ENCODE results near the gene ZFP62. TPM values are rescaled to one million over a fixed set of nuclear protein-coding genes. Genes with fewer than 3 reads are reported as not detected.

Gene ZFP62
- total RNA-seq, 2 donors from 2014 or later: 10.6 to 13.1 TPM

DNA sequence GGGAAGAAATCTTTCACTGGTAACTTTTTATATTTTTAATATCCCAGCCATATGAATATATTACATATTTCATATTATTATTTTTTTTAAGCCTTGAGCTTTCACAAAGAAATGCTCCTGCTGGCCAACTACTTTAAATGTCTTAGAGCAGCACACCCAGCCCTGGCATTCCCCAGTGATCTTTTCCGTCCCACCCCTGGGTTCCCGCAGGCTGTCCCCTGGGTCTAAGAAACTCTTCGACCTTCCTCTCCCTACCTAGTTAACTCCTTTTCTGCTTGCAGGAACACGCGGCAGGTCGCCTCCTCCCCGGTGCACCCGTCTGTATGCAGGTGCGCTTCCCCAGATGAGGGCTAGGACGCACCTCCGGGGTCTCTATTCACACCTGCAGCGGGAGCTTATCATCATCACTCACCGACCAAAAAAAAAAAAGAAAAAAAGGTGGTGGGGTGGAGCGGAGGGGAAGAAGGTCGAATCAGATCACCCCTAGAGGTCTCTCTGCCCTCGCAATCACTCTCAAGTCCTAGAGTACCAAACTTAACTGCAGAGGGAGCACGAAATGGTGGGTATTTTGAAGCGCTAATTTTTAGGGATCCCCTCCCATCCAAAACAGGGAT, 696 bp downstream of the ZFP62 start:
- Histone ChIP-seq H3K4me1 (peaks cover 0 to 11% of the 10 kb centered on the region in 2 donors), H3K27ac (peak overlapping the region; percentile 86 to 88), H3K27me3 (no peaks in the 10 kb centered on the region), H3K36me3 (no peaks in the 10 kb centered on the region), H3K9me3 (no peaks in the 10 kb centered on the region), H3K4me3 (peak overlapping the region; percentile 84 to 91)
- no peak for DNase-seq (ENCODE audit: low spot score)
- TF ChIP-seq, protein P1, sequence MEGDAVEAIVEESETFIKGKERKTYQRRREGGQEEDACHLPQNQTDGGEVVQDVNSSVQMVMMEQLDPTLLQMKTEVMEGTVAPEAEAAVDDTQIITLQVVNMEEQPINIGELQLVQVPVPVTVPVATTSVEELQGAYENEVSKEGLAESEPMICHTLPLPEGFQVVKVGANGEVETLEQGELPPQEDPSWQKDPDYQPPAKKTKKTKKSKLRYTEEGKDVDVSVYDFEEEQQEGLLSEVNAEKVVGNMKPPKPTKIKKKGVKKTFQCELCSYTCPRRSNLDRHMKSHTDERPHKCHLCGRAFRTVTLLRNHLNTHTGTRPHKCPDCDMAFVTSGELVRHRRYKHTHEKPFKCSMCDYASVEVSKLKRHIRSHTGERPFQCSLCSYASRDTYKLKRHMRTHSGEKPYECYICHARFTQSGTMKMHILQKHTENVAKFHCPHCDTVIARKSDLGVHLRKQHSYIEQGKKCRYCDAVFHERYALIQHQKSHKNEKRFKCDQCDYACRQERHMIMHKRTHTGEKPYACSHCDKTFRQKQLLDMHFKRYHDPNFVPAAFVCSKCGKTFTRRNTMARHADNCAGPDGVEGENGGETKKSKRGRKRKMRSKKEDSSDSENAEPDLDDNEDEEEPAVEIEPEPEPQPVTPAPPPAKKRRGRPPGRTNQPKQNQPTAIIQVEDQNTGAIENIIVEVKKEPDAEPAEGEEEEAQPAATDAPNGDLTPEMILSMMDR (IDR thresholded peaks at IDR 0.05): peak; percentile 14 to 27

DNA sequence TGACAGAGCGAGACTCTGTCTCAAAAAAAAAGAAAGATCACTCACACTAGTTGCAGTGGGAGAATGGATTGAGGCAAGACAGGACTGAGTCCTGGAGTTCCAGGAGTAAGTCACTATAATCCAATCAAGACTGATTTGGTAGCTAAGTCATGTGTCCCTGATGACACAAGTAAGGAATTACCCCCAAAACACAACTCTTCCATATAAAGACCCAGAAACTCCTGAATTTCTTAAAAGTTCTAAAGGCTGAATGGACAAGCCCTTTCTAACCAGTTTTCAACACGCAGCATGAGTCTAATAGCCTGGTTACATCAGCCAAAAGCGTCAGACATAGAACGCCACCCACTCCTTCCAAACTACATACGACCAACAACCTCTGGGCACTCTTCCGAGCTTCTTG, 2.5 kb downstream of the ZFP62 start:
- no peak for DNase-seq (ENCODE audit: low spot score)
- no peaks in the 10 kb centered on the region for H3K36me3 ChIP-seq
- H3K4me3 ChIP-seq: no peak overlapping the region
- H3K27ac ChIP-seq: no peak overlapping the region
- no peaks in the 10 kb centered on the region for H3K9me3 ChIP-seq
- peaks cover 0 to 11% of the 10 kb centered on the region in 2 donors for H3K4me1 ChIP-seq
- TF ChIP-seq, protein P1 (IDR thresholded peaks at IDR 0.05): no peak
- H3K27me3 ChIP-seq: no peaks in the 10 kb centered on the region

DNA sequence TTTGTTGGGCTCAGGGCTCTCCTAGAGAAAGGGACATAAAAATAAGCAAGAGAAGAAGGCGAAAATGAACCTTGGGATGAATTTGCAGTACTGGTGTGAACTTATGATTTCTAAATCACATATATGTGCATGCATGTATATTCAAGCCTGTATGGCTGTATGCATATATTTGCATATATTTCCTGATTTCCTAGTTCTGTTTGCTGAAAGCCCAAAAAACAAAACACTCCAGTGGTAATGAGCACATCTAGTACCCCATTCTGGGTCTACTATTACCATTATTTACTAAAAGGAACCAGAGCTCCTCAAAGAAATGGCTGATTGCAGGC, 7.3 kb downstream of the ZFP62 start:
- H3K27ac ChIP-seq: no peak overlapping the region

DNA sequence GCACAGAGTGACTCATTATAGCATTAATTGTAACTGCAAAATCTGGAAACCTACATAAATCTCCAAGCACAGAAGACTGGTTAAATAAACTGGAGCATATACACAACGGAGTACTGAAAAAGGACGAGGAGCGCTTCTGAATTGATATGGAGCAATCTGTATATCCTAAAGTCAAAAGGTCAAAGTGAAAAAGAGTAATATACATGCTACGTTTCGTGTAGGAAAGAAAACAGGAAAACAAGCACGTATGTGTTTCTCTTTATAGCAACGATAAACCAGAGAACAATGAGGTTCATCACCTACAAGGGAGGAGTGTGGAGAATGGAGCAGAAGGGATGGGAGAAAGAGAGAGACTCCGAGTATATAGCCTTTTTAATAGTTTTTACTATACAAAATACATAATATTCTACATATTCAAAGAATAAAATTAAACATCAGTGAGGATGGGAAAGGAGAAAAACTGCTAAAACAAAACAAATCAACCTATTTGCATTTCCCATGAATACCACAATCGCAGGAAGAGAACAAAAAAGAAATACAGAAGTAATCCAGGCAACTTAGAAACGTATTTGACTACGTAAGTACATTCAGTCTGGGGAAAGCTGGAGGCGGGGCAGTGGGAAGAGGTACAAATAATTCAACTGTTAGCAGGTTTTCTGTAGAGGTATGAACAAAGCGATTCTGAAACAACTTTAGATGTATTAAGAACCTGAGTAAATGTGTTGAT, 7.8 kb downstream of the ZFP62 start:
- Histone ChIP-seq H3K4me1 (no peaks in the 10 kb centered on the region), H3K27me3 (no peaks in the 10 kb centered on the region), H3K4me3 (no peak overlapping the region), H3K27ac (no peak overlapping the region), H3K9me3 (no peaks in the 10 kb centered on the region), H3K36me3 (peaks cover 36% of the 10 kb centered on the region)
- DNase-seq (ENCODE audit: low spot score): no peak
- TF ChIP-seq, protein P1 (IDR thresholded peaks at IDR 0.05): no peak

More for the DNA sequence above, 7.3 kb downstream of the ZFP62 start:
- Histone ChIP-seq H3K4me1 (no peaks in the 10 kb centered on the region), H3K4me3 (no peak overlapping the region), H3K36me3 (peaks cover 31% of the 10 kb centered on the region), H3K9me3 (no peaks in the 10 kb centered on the region), H3K27me3 (no peaks in the 10 kb centered on the region)
- TF ChIP-seq, protein P1 (IDR thresholded peaks at IDR 0.05): no peak
- DNase-seq (ENCODE audit: low spot score): no peak

DNA sequence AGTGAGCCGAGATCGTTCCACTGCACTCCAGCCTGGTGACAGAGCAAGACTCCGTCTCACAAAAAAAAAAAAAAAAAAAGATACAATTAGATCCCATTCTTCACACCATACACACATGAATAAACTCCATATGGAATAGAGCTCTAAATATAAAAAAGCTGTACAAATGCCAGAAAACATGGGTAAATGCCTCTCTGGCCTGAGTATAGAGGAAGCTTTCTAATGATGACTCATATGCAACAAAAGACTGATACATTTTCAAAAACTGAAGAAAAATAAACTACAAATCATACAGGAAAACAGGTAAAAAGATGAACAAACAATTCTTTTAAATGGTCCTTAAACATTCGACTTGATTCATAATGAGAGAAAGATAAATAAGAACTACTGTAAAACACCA, 8.6 kb downstream of the ZFP62 start:
- no peak for DNase-seq (ENCODE audit: low spot score)
- no peak overlapping the region for H3K27ac ChIP-seq
- no peaks in the 10 kb centered on the region for H3K9me3 ChIP-seq
- H3K27me3 ChIP-seq: no peaks in the 10 kb centered on the region
- no peak overlapping the region for H3K4me3 ChIP-seq
- H3K4me1 ChIP-seq: no peaks in the 10 kb centered on the region
- TF ChIP-seq, protein P1 (IDR thresholded peaks at IDR 0.05): no peak
- peaks cover 44% of the 10 kb centered on the region for H3K36me3 ChIP-seq

All from right atrium auricular region (tissue), 2 donors.